ENCODE data around the gene COA4. TPM values are rescaled to one million over a fixed set of nuclear protein-coding genes. Genes with fewer than 3 reads are reported as not detected.

Gene COA4
- total RNA-seq, 1 experiment from 2014 or later, result 367 TPM

DNA sequence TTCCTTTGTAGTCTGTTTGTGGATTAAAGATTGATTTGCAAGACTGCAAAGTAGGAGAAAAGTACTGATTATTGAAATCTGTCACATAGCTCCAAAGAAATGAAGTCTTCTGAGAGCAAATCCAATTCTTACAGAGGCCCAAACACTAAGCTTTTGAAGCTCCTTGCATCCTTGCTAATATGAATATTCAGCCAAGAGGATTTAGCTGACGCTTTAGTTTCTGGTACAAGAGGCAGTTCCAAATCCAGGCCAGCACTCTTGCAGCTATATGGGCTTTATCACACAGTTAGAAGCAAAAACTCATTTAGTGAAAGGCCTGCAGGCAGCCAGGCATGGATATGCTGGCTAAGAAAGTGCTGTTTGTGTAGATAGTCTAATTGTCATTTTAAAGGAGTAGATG is 12.9 kb upstream of the COA4 start:
- peaks cover 19% of the 10 kb centered on the region for H3K4me1 ChIP-seq (ENCODE audit: insufficient read depth, low read length)
- H3K4me3 ChIP-seq (ENCODE audit: low read length), result no peak overlapping the region
- no peaks in the 10 kb centered on the region for H3F3A ChIP-seq (ENCODE audit: low read length, unreplicated experiment)
- POLR2A ChIA-PET (ENCODE audit: unreplicated experiment), result no interaction called here
- no peak overlapping the region for H3K9ac ChIP-seq (ENCODE audit: low read length)
- CTCF ChIA-PET, result no interaction called here
- no peak overlapping the region for H2AFZ ChIP-seq (ENCODE audit: low read length)
- ATAC-seq (no peak), DNase-seq (no peak)
- intact Hi-C loops (cut with micrococcal nuclease), result no loop called here
- H3K36me3 ChIP-seq (ENCODE audit: low read depth, low read length), result peaks cover 4% of the 10 kb centered on the region; the same call in 1 of the 2 replicates
- no peaks in the 10 kb centered on the region for H3K9me2 ChIP-seq (replicated peaks; ENCODE audit: low read length)
- H4K20me1 ChIP-seq (ENCODE audit: low read length), result no peaks in the 10 kb centered on the region
- TF ChIP-seq EZH2phosphoT487 (IDR thresholded peaks at IDR 0.05; ENCODE audit: borderline replicate concordance, low read length) (no peak), CTCF (conservative IDR thresholded peaks at IDR 0.05; ENCODE audit: low read depth, low read length) (no peak), EZH2 (IDR thresholded peaks at IDR 0.05; ENCODE audit: low read length, unreplicated experiment) (no peak)
- no TSS peak for BruUV-seq (replicated peaks)
- no peaks in the 10 kb centered on the region for H3K79me2 ChIP-seq (ENCODE audit: low read length)
- no peaks in the 10 kb centered on the region for H3K9me3 ChIP-seq (ENCODE audit: low read length)
- H3K4me2 ChIP-seq (ENCODE audit: low read length), result 0 out of 2 replicates have a peak overlapping the region, but pooled peaks have one; percentile 14
- no peaks in the 10 kb centered on the region for H3K27me3 ChIP-seq (ENCODE audit: low read length)
- H3K27ac ChIP-seq (ENCODE audit: low read length), result no peak overlapping the region

DNA sequence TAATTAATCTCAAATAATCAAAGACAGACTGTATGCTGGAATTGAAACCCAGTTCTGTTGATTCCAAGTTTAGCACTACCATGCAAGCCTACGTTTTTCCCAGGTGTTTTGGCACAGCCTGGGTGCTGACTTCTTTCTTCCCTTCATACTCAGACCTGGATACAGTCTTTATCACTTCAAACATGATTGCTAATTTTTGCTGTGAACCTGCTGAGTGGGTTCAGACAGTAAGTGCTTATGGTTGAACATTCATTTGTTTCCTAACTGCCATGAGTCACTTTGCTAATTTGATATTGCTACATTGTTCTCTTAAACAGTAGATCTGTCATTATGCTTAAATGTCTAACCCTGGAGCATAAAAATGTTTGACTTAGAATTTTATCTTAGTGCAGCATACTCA is 12.4 kb upstream of the COA4 start:
- Histone ChIP-seq H3K9me2 (replicated peaks; ENCODE audit: low read length) (no peaks in the 10 kb centered on the region), H3K9me3 (ENCODE audit: low read length) (no peaks in the 10 kb centered on the region), H2AFZ (ENCODE audit: low read length) (no peak overlapping the region), H4K20me1 (ENCODE audit: low read length) (no peaks in the 10 kb centered on the region), H3F3A (ENCODE audit: low read length, unreplicated experiment) (no peaks in the 10 kb centered on the region), H3K36me3 (ENCODE audit: low read depth, low read length) (peaks cover 4% of the 10 kb centered on the region; the same call in 1 of the 2 replicates), H3K9ac (ENCODE audit: low read length) (no peak overlapping the region), H3K79me2 (ENCODE audit: low read length) (no peaks in the 10 kb centered on the region), H3K27me3 (ENCODE audit: low read length) (no peaks in the 10 kb centered on the region), H3K27ac (ENCODE audit: low read length) (no peak overlapping the region), H3K4me3 (ENCODE audit: low read length) (no peak overlapping the region), H3K4me1 (ENCODE audit: insufficient read depth, low read length) (peaks cover 17% of the 10 kb centered on the region), H3K4me2 (ENCODE audit: low read length) (peak overlapping the region; percentile 24)
- no TSS peak for BruUV-seq (replicated peaks)
- peak; percentile 79 for DNase-seq
- intact Hi-C loops (cut with micrococcal nuclease), result no loop called here
- TF ChIP-seq CTCF (conservative IDR thresholded peaks at IDR 0.05; ENCODE audit: low read depth, low read length) (no peak), EZH2phosphoT487 (IDR thresholded peaks at IDR 0.05; ENCODE audit: borderline replicate concordance, low read length) (no peak), EZH2 (IDR thresholded peaks at IDR 0.05; ENCODE audit: low read length, unreplicated experiment) (no peak)
- ChIA-PET CTCF (no interaction called here), POLR2A (ENCODE audit: unreplicated experiment) (interaction anchor here (0.7 kb wide), 1 partner anchor 295 kb away, joined by 5 read pairs; no protein-coding TSS in a partner anchor)
- ATAC-seq, result peak; percentile 93

DNA sequence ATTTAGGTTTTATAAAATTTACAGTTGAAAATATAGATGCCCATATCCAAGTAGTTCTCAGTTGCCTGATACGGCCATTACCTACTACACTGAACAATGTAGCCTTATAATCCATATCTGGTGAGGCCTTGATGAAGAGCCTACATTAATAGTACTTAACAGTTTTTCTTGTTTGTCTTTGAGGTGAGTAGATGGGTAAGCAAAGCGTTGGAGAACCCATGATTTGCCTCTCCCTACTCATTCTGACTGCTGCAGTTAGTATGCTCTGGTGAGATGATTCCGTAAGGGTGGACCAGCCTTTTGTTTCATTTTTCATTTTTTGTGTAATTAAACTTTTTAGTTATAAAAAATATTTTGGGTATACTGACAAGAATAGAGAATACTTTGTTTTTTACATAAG is 11.6 kb upstream of the COA4 start:
- H2AFZ ChIP-seq (ENCODE audit: low read length), result no peak overlapping the region
- peaks cover 15% of the 10 kb centered on the region for H3K4me1 ChIP-seq (ENCODE audit: insufficient read depth, low read length)
- intact Hi-C loops (cut with micrococcal nuclease), result no loop called here
- CTCF ChIA-PET, result no interaction called here
- H3K79me2 ChIP-seq (ENCODE audit: low read length), result no peaks in the 10 kb centered on the region
- peaks cover 4% of the 10 kb centered on the region; the same call in 1 of the 2 replicates for H3K36me3 ChIP-seq (ENCODE audit: low read depth, low read length)
- TF ChIP-seq CTCF (conservative IDR thresholded peaks at IDR 0.05; ENCODE audit: low read depth, low read length), result no peak
- TF ChIP-seq EZH2 (IDR thresholded peaks at IDR 0.05; ENCODE audit: low read length, unreplicated experiment), result no peak
- no peak for TF ChIP-seq EZH2phosphoT487 (IDR thresholded peaks at IDR 0.05; ENCODE audit: borderline replicate concordance, low read length)
- no peaks in the 10 kb centered on the region for H3F3A ChIP-seq (ENCODE audit: low read length, unreplicated experiment)
- H3K4me3 ChIP-seq (ENCODE audit: low read length), result no peak overlapping the region
- no peak overlapping the region for H3K9ac ChIP-seq (ENCODE audit: low read length)
- no peaks in the 10 kb centered on the region for H3K27me3 ChIP-seq (ENCODE audit: low read length)
- no peak overlapping the region for H3K4me2 ChIP-seq (ENCODE audit: low read length)
- POLR2A ChIA-PET (ENCODE audit: unreplicated experiment), result interaction anchor here (0.7 kb wide), 1 partner anchor 295 kb away, joined by 5 read pairs; no protein-coding TSS in a partner anchor
- H3K27ac ChIP-seq (ENCODE audit: low read length), result no peak overlapping the region
- H3K9me3 ChIP-seq (ENCODE audit: low read length), result no peaks in the 10 kb centered on the region
- no peak for DNase-seq
- no peaks in the 10 kb centered on the region for H4K20me1 ChIP-seq (ENCODE audit: low read length)
- no peak for ATAC-seq
- no peaks in the 10 kb centered on the region for H3K9me2 ChIP-seq (replicated peaks; ENCODE audit: low read length)
- BruUV-seq (replicated peaks), result no TSS peak

Data from PC-3 (cell line).